Mesodermal cell (in vitro differentiated cells): ENCODE measurements around the gene DAGLA.

Experiments
- H3K27ac ChIP-seq: 2 replicates; pipeline ENCODE4 v1.7.0; 2013; ENCODE audit warnings: mild to moderate bottlenecking, low read depth, low read length, moderate library complexity; ENCODE audit not compliant: severe bottlenecking
- H3K36me3 ChIP-seq: 2 replicates; pipeline ENCODE4 v1.7.1; 2013; ENCODE audit warnings: mild to moderate bottlenecking, low read length, moderate library complexity; ENCODE audit not compliant: control insufficient read depth, insufficient read depth
- H3K4me1 ChIP-seq: one replicate; pipeline ENCODE4 v1.7.1; 2013; ENCODE audit warnings: mild to moderate bottlenecking, low read length; ENCODE audit not compliant: insufficient read depth, control insufficient read depth, poor library complexity, severe bottlenecking
- H3K4me3 ChIP-seq: 2 replicates; pipeline ENCODE4 v1.7.0; 2013; ENCODE audit warnings: low read length, control low read depth, mild to moderate bottlenecking; ENCODE audit not compliant: insufficient read depth, poor library complexity, severe bottlenecking; ENCODE audit errors: extremely low read depth
- H3K9me3 ChIP-seq: 2 replicates; pipeline ENCODE4 v1.7.1; 2013; ENCODE audit warnings: mild to moderate bottlenecking, low read length, moderate library complexity; ENCODE audit not compliant: control insufficient read depth
- whole genome bisulfite sequencing, 2 experiments: methylation state at CpG; one replicate each; pipeline ENCODE4 v1.1.5; 2013; ENCODE audit warnings: missing lambda C conversion rate in 2 of 2; ENCODE audit not compliant: insufficient coverage in 2 of 2; 5-methylcytosine and 5-hydroxymethylcytosine counted together

The DAGLA gene

DNA sequence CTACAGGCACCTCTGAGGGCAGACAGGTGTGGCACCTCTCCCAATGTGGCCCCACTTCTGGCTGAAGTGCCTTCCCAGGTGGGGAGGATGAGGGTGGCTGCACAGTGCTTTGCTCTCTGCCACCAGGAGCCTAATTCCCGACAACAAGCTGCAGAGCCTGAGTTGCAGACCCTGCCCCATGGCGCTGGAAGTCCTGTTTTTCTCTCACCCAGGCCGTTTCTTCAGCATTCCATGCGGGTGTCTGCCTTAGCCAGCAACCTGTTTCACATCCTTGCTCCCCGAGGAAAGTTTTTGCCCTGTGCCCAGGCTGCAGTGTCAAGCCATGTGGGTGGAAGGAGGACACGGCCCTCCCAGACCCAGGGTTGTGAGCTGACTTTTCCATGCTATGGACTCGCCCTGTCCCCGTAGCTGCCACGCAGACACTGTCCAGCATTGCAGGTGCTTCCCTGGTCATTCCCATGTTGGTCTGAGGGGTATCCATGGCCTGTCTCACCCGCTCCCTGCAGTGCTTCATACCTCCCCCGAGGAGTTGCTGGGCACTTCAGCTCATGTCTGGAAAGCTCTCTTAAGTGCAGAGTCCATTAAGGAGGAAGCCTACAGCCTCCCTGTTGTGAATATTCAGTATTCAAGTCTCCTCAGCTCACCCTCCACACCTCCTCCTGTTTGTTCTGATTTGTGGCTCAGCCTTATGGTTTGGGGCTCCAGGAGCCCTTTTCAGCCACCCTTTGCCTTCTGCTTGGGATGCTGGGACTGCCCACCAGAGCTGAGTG is 2.9 kb downstream of the DAGLA start:
- 82 to 94% methylated on average over 7 to 11 of the region's 11 CpGs for WGBS, 2 experiments
- H3K27ac ChIP-seq = no peak overlapping the region
- no peak overlapping the region for H3K4me3 ChIP-seq
- peaks cover 39% of the 10 kb centered on the region for H3K4me1 ChIP-seq
- H3K36me3 ChIP-seq = no peaks in the 10 kb centered on the region
- H3K9me3 ChIP-seq = no peaks in the 10 kb centered on the region

DNA sequence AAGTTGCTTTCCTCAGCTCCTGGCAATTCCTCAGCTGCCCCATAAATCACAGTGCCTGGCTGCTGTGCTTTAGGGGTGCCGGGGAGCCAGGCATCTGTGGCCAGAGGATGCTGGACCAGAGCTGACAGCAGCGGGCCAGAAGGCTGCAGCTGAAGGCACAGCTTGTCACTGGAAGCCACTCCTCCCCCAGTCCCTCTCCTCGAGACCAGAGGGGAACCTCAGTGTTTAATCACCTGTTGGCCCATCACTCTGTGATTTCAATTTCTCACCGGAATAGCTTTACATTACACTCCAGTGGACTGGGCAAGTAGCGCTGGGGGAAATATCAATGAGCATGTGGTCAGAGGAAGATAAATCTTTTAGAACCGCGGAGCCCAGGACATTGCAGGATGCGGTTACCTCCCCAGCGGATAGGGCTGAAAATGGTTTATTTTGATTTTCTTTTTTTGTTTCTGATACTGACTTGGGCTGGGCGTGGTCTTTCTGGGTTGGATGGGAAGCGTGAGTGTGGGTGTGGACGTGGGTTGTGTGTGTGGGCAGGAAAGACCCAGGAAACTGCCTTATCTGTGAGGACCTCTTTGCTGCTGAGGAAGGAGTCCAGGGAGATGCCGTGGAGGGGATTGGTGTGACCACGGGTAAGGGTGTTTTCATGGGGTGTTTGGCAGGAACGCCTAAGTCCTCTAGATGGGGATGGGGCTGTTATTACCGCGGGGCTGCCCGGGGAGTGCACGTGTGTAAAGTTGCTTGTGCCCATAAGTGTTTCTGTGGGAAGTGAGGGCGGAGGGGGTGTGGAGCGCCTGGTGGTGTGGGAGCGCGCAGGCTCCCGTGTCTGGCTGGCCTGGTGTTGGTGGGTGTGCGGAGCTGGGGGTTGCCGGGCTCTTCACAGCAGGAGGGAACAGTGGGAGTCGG is 4.0 kb downstream of the DAGLA start:
- H3K27ac ChIP-seq = no peak overlapping the region
- no peaks in the 10 kb centered on the region for H3K9me3 ChIP-seq
- WGBS, 2 experiments = 78 to 85% methylated on average over 17 to 23 of the region's 27 CpGs
- peaks cover 39% of the 10 kb centered on the region for H3K4me1 ChIP-seq
- H3K36me3 ChIP-seq = no peaks in the 10 kb centered on the region
- H3K4me3 ChIP-seq = no peak overlapping the region

DNA sequence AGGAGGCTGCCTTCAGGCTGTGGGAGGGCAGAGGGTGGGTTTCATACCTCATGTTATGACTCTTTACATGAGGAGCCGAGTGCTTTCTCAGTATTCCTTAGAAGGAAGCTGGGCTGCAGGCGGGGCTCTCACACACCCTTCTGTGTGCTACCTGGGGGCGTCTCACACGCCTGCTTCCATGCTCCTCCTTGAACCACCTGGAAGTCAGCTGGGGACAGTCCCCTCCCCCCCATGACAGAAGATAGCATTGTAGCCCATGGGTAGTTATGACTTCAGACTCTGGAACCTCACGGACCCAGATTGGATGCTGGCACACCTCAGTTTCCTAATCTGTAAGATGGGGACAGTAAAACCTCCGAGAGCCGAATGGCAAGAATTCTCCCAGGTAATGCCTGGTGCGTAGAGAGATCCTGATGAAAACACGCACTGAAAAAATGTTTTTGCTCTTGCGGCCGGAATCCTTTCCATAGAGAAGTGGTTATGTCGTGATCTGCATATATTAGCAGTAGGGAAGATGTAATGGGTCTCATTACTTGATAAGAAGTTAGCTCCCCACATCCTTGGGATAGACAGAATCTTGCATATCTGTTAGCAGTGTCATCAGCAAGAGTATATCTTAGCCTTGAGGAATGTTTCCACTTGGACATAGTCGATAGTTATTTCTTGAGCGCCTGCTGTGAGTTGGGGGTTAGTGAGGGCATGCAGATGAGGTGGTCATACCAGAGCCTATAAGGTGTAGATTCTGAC is 4.9 kb downstream of the DAGLA start:
- WGBS, 2 experiments = 92 to 93% methylated on average over 14 of the region's 14 CpGs
- Histone ChIP-seq H3K36me3 (no peaks in the 10 kb centered on the region), H3K4me1 (peaks cover 41% of the 10 kb centered on the region), H3K4me3 (no peak overlapping the region), H3K27ac (no peak overlapping the region), H3K9me3 (no peaks in the 10 kb centered on the region)

DNA sequence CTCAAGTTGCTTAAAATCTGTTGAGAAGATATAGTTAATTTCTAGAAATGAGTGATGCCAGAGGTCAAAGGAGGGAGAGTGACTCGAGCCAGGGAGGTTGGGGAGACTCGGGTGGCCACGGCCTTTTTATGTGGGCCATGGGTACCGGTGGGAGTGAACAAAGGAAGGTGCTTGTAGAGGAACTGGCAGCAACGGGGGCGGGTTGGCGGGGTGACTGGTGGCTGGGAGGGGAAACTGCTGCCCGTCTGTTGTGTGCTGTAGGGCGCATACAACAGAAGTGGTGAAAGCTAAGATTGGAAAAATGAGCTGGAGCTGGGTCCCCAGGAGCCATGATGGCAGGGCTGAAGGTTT is 5.4 kb downstream of the DAGLA start:
- Histone ChIP-seq H3K4me1 (peaks cover 41% of the 10 kb centered on the region), H3K36me3 (no peaks in the 10 kb centered on the region)
- WGBS, 2 experiments = 93 to 94% methylated on average over 7 to 9 of the region's 9 CpGs

DNA sequence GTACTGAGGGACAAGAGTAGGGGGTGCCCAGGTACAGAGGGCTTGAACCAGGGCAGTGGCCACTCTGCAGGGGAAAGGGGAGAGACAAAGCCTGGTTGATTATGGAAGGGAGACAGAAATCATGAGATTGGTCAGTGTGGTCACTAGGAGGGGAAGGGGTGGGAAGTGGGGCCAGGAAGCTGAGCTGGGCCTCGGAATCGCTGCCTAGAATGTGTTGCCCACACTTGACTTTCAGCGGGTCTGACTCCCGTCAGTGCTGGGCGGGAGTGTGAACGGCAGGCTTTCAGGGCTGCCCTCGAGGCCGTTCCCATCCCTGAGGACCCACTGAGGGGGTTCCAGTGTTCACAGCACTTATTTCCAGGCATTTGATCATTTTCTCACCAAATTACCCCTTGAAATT is 5.9 kb downstream of the DAGLA start:
- H3K4me3 ChIP-seq = no peak overlapping the region
- peaks cover 38% of the 10 kb centered on the region for H3K4me1 ChIP-seq
- 77 to 85% methylated on average over 8 of the region's 8 CpGs for WGBS, 2 experiments
- no peaks in the 10 kb centered on the region for H3K36me3 ChIP-seq
- no peak overlapping the region for H3K27ac ChIP-seq
- no peaks in the 10 kb centered on the region for H3K9me3 ChIP-seq

More for the DNA sequence above, 5.4 kb downstream of the DAGLA start:
- Histone ChIP-seq H3K27ac (no peak overlapping the region), H3K4me3 (no peak overlapping the region), H3K9me3 (no peaks in the 10 kb centered on the region)

DNA sequence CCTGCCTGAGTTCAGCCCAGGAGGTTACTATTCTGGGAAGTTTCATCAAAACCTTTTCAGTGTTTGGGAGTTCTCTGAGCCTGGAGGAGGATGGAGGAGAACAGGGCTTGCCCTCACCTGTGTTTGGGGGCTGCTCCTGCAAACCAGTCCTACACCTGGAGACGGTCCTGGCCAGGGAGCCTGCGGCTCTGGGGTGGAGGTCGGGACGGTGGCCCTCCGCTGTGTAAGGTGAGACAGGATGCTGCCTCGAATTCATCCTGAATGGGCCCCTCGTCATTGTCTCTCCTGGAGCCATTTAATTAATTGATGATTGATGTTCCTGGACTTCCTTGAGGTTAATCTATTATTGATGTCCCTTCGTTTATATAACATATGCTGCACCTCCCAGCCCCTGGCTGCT is 6.3 kb downstream of the DAGLA start:
- Histone ChIP-seq H3K4me1 (peaks cover 38% of the 10 kb centered on the region), H3K9me3 (no peaks in the 10 kb centered on the region), H3K36me3 (no peaks in the 10 kb centered on the region), H3K27ac (no peak overlapping the region), H3K4me3 (no peak overlapping the region)
- 92 to 95% methylated on average over 6 to 7 of the region's 8 CpGs for WGBS, 2 experiments

DNA sequence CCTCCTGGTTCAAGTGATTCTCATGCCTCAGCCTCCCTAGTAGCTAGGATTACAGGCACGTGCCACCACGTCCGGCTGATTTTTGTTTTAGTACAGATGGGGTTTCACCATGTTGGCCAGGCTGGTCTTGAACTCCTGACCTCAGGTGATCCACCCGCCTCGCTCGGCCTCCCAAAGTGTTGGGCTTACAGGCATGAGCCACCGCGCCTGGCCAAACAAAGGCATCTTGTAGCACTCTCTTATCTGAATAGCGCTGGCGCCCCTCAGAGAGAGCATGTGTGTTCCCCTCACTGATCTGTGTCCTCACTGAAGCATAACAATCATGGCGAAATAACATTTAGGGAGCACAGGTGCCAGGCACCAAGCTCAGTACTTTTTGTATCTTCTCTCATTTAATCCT is 7.2 kb downstream of the DAGLA start:
- H3K36me3 ChIP-seq = no peaks in the 10 kb centered on the region
- no peaks in the 10 kb centered on the region for H3K9me3 ChIP-seq
- H3K27ac ChIP-seq = no peak overlapping the region
- peaks cover 28% of the 10 kb centered on the region for H3K4me1 ChIP-seq
- 95 to 96% methylated on average over 11 of the region's 11 CpGs for WGBS, 2 experiments
- no peak overlapping the region for H3K4me3 ChIP-seq

DNA sequence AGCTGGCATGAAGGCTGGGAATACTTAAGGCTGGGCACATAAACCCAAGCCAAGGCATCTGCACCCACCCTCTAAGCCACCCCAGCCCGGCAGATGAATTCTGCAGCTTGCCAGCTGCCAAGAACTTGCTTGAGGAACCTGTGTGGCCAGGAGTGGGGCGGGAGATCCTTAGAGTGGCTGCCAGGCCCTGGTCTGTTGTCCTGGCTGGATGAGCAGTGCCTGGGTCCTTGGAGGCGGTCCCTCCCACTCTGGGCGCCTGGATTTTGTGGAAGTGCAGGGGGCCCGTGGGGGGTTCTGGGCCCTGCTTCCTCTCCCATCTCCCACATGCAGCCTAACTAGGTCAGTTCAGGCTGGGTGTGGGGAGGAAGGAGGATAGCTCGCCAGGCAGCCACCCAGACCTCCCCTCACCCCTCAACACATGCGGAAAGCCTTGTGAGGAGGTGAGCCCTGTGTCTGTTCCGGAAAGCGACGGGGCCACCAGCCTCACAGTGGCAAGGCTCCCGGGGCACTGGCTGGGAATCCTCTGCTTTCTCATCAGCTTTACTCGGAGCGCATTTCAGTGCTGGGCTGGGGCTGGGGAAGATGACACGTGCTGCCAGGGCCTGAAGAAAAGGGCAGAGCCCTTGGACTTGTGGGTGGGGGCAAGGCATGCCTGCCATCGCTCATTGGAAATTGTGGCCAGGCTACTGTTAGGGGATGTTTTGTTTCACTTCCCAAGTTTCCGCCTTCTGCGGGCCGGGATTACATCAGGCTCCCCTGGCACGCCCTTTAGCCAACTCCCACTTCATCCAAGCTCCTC is 8.4 kb downstream of the DAGLA start:
- no peaks in the 10 kb centered on the region for H3K9me3 ChIP-seq
- H3K4me1 ChIP-seq = peaks cover 25% of the 10 kb centered on the region
- no peaks in the 10 kb centered on the region for H3K36me3 ChIP-seq
- 92 to 93% methylated on average over 15 to 16 of the region's 19 CpGs for WGBS, 2 experiments
- no peak overlapping the region for H3K27ac ChIP-seq
- H3K4me3 ChIP-seq = no peak overlapping the region

DNA sequence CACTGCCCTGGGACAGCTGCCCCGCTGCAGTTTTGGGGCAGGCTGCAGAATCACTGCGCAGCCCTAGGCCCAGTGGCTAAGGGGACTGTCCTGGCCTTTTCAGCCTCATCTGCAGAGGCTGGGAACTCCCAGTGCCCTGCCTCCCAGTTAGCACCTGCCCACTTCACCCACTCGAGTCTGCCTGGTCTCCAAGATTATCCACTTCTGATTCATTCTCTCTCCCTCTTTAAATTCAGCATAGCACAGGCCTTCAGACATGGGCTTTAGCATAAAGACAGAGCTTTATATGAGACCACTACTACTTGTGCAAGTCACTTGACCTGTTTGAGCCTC is 8.9 kb downstream of the DAGLA start:
- no peaks in the 10 kb centered on the region for H3K9me3 ChIP-seq
- no peak overlapping the region for H3K4me3 ChIP-seq
- WGBS, 2 experiments = 93 to 100% methylated on average over 3 of the region's 3 CpGs
- no peaks in the 10 kb centered on the region for H3K36me3 ChIP-seq
- no peak overlapping the region for H3K27ac ChIP-seq
- peaks cover 21% of the 10 kb centered on the region for H3K4me1 ChIP-seq

DNA sequence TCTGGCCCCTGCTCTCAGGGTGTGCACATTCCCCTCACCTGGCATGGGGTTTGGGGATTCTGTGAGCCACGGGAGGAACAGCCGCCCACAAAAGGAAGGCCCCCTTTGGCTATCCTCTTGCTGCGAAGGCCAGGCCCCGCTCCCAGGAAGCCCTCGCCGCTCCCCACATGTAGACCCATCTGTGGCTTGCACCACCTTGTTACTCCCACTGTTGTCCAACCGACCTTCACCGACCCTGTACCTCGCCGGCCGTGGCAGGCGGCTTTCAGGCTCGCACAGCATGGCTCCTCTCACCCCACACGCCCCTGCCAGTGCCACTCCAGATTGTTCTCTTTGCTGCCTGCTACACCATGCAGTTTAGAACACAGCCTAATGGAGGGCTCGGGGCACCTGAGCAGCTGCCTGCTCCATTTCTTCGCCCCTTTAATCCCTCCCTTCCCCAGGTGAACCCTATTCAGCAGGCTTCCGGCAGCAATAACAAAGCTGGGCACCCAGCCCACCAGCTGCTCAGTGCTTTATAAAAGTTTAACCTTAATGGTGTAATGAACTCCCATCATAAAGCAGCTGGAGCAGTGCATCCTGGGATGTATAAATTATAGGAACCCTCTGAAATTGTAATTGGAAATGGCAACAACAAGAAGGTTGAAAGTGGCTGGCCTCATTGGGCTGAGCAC is 10.7 kb downstream of the DAGLA start:
- no peaks in the 10 kb centered on the region for H3K9me3 ChIP-seq
- no peaks in the 10 kb centered on the region for H3K36me3 ChIP-seq
- peaks cover 20% of the 10 kb centered on the region for H3K4me1 ChIP-seq
- no peak overlapping the region for H3K4me3 ChIP-seq
- H3K27ac ChIP-seq = no peak overlapping the region
- WGBS, 2 experiments = 89 to 91% methylated on average over 15 to 16 of the region's 17 CpGs
